Astrocyte of the cerebellum (primary cell): Measurements from ENCODE around the gene NRIP3.

ENCODE experiments used
- DNase-seq: peaks from one replicate; pipeline ENCODE4 v3.0.0-alpha.2; 2011; ENCODE audit warnings: low read depth
- H3K4me3 ChIP-seq: 2 replicates; pipeline ENCODE4 v1.5.1; 2011; ENCODE audit warnings: mild to moderate bottlenecking, low read depth, low read length, moderate library complexity
- CTCF ChIP-seq: IDR thresholded peaks from 2 replicates; pipeline ENCODE4 v1.5.1; 2012; ENCODE audit warnings: low read length, low read depth, moderate library complexity, mild to moderate bottlenecking; ENCODE audit errors: missing control alignments
- in situ Hi-C: cut with HindIII; loops from 2 replicates; pipeline ENCODE4 v1.10.0; 2017; ENCODE audit warnings: low sequenced_read_pairs

The NRIP3 gene

GRCh38 chr11:9040410-9040809 lies 36.6 kb upstream of the NRIP3 start:
- H3K4me3 ChIP-seq: no peak overlapping the region
- DNase-seq: no peak
- no peak for TF ChIP-seq CTCF
- in situ Hi-C loops: no loop called here

GRCh38 chr11:9039863-9040262 lies 36.1 kb upstream of the NRIP3 start:
- in situ Hi-C loops: no loop called here
- no peak overlapping the region for H3K4me3 ChIP-seq

GRCh38 chr11:9039198-9039597 lies 35.4 kb upstream of the NRIP3 start:
- no peak for DNase-seq
- in situ Hi-C loops: no loop called here
- TF ChIP-seq CTCF: no peak
- H3K4me3 ChIP-seq: no peak overlapping the region

More at GRCh38 chr11:9039863-9040262, 36.1 kb upstream of the NRIP3 start:
- DNase-seq: no peak
- no peak for TF ChIP-seq CTCF

DNA sequence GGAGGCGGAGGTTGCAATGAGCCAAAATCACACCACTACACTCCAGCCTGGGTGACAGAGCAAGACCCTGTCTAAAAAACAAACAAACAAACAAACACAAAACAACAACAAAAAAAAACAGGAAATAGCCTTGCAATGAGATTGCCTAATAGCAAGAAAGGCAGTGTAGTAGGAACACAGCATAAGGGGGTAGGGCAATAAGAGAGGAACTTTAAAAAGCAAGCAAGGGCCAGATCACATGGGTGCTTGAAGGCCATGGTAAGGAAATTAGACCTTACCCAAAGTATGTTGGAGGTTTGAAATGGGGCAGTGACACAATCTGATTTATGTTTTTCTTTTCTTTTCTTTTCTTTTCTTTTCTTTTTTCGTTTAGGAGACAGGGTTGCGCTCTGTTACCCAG lies 34.7 kb upstream of the NRIP3 start:
- DNase-seq: no peak
- in situ Hi-C loops: no loop called here
- TF ChIP-seq CTCF: no peak
- H3K4me3 ChIP-seq: no peak overlapping the region

GRCh38 chr11:9037963-9038362 lies 34.2 kb upstream of the NRIP3 start:
- TF ChIP-seq CTCF: no peak
- no peak for DNase-seq
- in situ Hi-C loops: no loop called here
- H3K4me3 ChIP-seq: no peak overlapping the region

- no peak overlapping the region for H3K4me3 ChIP-seq
- TF ChIP-seq CTCF: no peak
- no peak for DNase-seq
- in situ Hi-C loops: no loop called here
These were observed 33.4 kb upstream of the NRIP3 start for GRCh38 chr11:9037046-9037780.

DNA sequence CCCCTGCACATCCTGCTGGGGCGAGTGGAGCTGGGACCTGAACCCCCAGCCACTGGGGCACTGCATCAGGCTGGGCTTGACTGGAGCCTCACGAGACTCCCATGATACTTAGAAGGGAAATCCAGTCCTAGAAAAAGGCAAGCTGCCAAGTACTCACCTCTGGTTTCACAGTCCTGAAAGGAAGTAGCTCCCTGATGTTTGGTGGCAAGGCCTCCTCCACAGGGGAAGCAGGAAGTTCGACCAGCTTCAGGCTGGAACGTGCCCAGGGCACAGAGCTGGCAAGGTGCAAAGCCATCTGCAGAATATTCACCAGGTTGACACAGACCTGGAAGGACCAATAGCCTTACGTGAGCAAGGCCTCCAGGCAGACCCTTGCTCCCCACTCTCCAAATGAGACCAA lies 26.8 kb upstream of the NRIP3 start:
- in situ Hi-C loops: no loop called here

More for the DNA sequence above, 26.8 kb upstream of the NRIP3 start:
- TF ChIP-seq CTCF: no peak
- DNase-seq: no peak
- no peak overlapping the region for H3K4me3 ChIP-seq
